ENCODE measurements around the gene HJURP. TPM values are rescaled to one million over a fixed set of nuclear protein-coding genes. Genes with fewer than 3 reads are reported as not detected.

The HJURP gene
- total RNA-seq, 1 donor from 2014 or later: 7.7 TPM

Other genes starting within 250 kb of the HJURP start
- gene UGT1A8, start 236.9 kb downstream of the HJURP start, total RNA-seq: not detected in 2 replicates
- gene UGT1A10, start 218.1 kb downstream of the HJURP start, total RNA-seq: not detected in 2 replicates
- not detected in 2 replicates for gene UGT1A9, start 182.6 kb downstream of the HJURP start, total RNA-seq
- gene UGT1A7, start 172.6 kb downstream of the HJURP start, total RNA-seq: not detected in 2 replicates
- not detected in 2 replicates for gene UGT1A6, start 161.6 kb downstream of the HJURP start, total RNA-seq
- gene UGT1A5, start 141.6 kb downstream of the HJURP start, total RNA-seq: not detected in 2 replicates
- gene UGT1A4, start 135.8 kb downstream of the HJURP start, total RNA-seq: not detected in 2 replicates
- gene UGT1A3, start 125.5 kb downstream of the HJURP start, total RNA-seq: not detected in 2 replicates
- gene UGT1A1, start 94.3 kb downstream of the HJURP start, total RNA-seq: not detected in 2 replicates
- gene MROH2A, start 76.2 kb downstream of the HJURP start, total RNA-seq: not detected in 2 replicates
- not detected in 2 replicates for gene TRPM8, start 62.8 kb upstream of the HJURP start, total RNA-seq
- gene SPP2, start 196.2 kb upstream of the HJURP start, total RNA-seq: not detected in 2 replicates

Data from osteocyte (in vitro differentiated cells).